Trophoblast cell (in vitro differentiated cells and primary cell): ENCODE data around the gene STX1A.

Experiments used
- DNase-seq, 2 donors: peaks; one replicate each; pipeline ENCODE4 v3.0.0-alpha.2; 2016
- H2AFZ ChIP-seq: 2 replicates; pipeline ENCODE4 v1.6.1; 2013; ENCODE audit warnings: low read length, moderate library complexity, mild to moderate bottlenecking; ENCODE audit not compliant: insufficient read depth, poor library complexity
- H2AK5ac ChIP-seq: 2 replicates; pipeline ENCODE4 v1.6.1; 2013; ENCODE audit warnings: mild to moderate bottlenecking, low read length
- H2BK120ac ChIP-seq: 2 replicates; pipeline ENCODE4 v1.6.1; 2013; ENCODE audit warnings: low read length, mild to moderate bottlenecking, moderate library complexity; ENCODE audit not compliant: insufficient read depth, poor library complexity
- H2BK12ac ChIP-seq: 2 replicates; pipeline ENCODE4 v1.6.1; 2013; ENCODE audit warnings: mild to moderate bottlenecking, low read length, moderate library complexity
- H2BK5ac ChIP-seq: 2 replicates; pipeline ENCODE4 v1.6.1; 2013; ENCODE audit warnings: low read length, low read depth, moderate library complexity, mild to moderate bottlenecking; ENCODE audit not compliant: poor library complexity
- H3K14ac ChIP-seq: 2 replicates; pipeline ENCODE4 v1.6.1; 2013; ENCODE audit warnings: mild to moderate bottlenecking, low read length
- H3K18ac ChIP-seq: 2 replicates; pipeline ENCODE4 v1.6.1; 2013; ENCODE audit warnings: mild to moderate bottlenecking, low read length
- H3K23ac ChIP-seq: 2 replicates; pipeline ENCODE4 v1.6.1; 2013; ENCODE audit warnings: low read length
- H3K27ac ChIP-seq: 2 replicates; pipeline ENCODE4 v1.5.1; 2013; ENCODE audit warnings: low read depth, mild to moderate bottlenecking, inconsistent platforms, low read length, moderate library complexity
- H3K27me3 ChIP-seq: 2 replicates; pipeline ENCODE4 v1.6.1; 2013; ENCODE audit warnings: inconsistent platforms, mild to moderate bottlenecking, low read length, moderate library complexity; ENCODE audit not compliant: insufficient read depth
- H3K36me3 ChIP-seq, 2 experiments: 1 replicate in 1 of 2; 2 replicates in 1 of 2; pipeline ENCODE4 v1.6.1; 2013; ENCODE audit warnings: low read length in 2 of 2, mild to moderate bottlenecking in 2 of 2, moderate library complexity in 1 of 2; ENCODE audit not compliant: insufficient read depth in 2 of 2, control insufficient read depth in 1 of 2
- H3K4ac ChIP-seq: 2 replicates; pipeline ENCODE4 v1.6.1; 2013; ENCODE audit warnings: low read depth, mild to moderate bottlenecking, low read length, moderate library complexity
- H3K4me1 ChIP-seq, 2 experiments: 1 replicate in 1 of 2; 2 replicates in 1 of 2; pipeline ENCODE4 v1.6.1; 2013; ENCODE audit warnings: low read length in 2 of 2, mild to moderate bottlenecking in 2 of 2, moderate library complexity in 1 of 2; ENCODE audit not compliant: insufficient read depth in 2 of 2, control insufficient read depth in 1 of 2
- H3K4me2 ChIP-seq: 2 replicates; pipeline ENCODE4 v1.6.1; 2013; ENCODE audit warnings: inconsistent platforms, mild to moderate bottlenecking, low read length, moderate library complexity
- H3K4me3 ChIP-seq: 2 replicates; pipeline ENCODE4 v1.5.1; 2013; ENCODE audit warnings: mild to moderate bottlenecking, low read depth, low read length, inconsistent platforms
- H3K79me1 ChIP-seq: one replicate; pipeline ENCODE4 v1.6.1; 2013; ENCODE audit warnings: low read length
- H3K79me2 ChIP-seq: 2 replicates; pipeline ENCODE4 v1.6.1; 2013; ENCODE audit warnings: low read length, mild to moderate bottlenecking; ENCODE audit not compliant: control insufficient read depth, insufficient read depth, poor library complexity
- H3K9ac ChIP-seq: 2 replicates; pipeline ENCODE4 v1.6.1; 2013; ENCODE audit warnings: mild to moderate bottlenecking, low read length
- H3K9me3 ChIP-seq: 2 replicates; pipeline ENCODE4 v1.6.1; 2013; ENCODE audit warnings: low read depth, mild to moderate bottlenecking, control low read depth, inconsistent platforms, low read length; ENCODE audit not compliant: insufficient read depth
- H4K12ac ChIP-seq: 2 replicates; pipeline ENCODE4 v1.6.1; 2013; ENCODE audit warnings: low read depth, mild to moderate bottlenecking, low read length, moderate library complexity
- H4K8ac ChIP-seq: 2 replicates; pipeline ENCODE4 v1.6.1; 2013; ENCODE audit warnings: low read depth, mild to moderate bottlenecking, low read length, moderate library complexity
- H4K91ac ChIP-seq: one replicate; pipeline ENCODE4 v1.6.1; 2013; ENCODE audit warnings: low read depth, mild to moderate bottlenecking, low read length, moderate library complexity
- WGBS: extraction: QIAGEN DNeasy Blood & Tissue Kit; methylation state at CpG from one replicate; pipeline ENCODE4 v1.1.7; 2013; ENCODE audit warnings: missing lambda C conversion rate; ENCODE audit not compliant: insufficient read length, insufficient coverage; ENCODE audit errors: extremely low coverage; 5-methylcytosine and 5-hydroxymethylcytosine counted together

The STX1A gene

GRCh38 chr7:73742753-73743641 lies 23.5 kb upstream of the STX1A start:
- Histone ChIP-seq H3K79me2 (peaks cover 13% of the 10 kb centered on the region), H4K91ac (peak overlapping the region; percentile 96), H3K18ac (peak overlapping the region; percentile 86), H3K36me3 (no peaks in the 10 kb centered on the region), H2BK12ac (peak overlapping the region; percentile 91), H2AFZ (peak overlapping the region; percentile 74), H3K4me3 (no peak overlapping the region), H3K9ac (no peak overlapping the region), H2AK5ac (peak overlapping the region; percentile 77), H3K14ac (peak overlapping the region; percentile 84), H3K4me2 (peak overlapping the region; percentile 57), H2BK5ac (peak overlapping the region; percentile 94), H4K12ac (peak overlapping the region; percentile 62), H4K8ac (peak overlapping the region; percentile 83), H2BK120ac (peak overlapping the region; percentile 94), H3K4me1 (peaks cover 39% of the 10 kb centered on the region in 2 experiments), H3K27ac (peak overlapping the region; percentile 92), H3K23ac (no peak overlapping the region), H3K9me3 (no peaks in the 10 kb centered on the region), H3K27me3 (no peaks in the 10 kb centered on the region), H3K79me1 (peaks cover 42% of the 10 kb centered on the region), H3K4ac (peak overlapping the region; percentile 26)
- no CpG with 5 or more reads among the region's 35 CpGs for WGBS
- DNase-seq: peak; percentile 94 to 97

- H3K18ac ChIP-seq: peak overlapping the region; percentile 86
- H3K23ac ChIP-seq: no peak overlapping the region
- peak overlapping the region; percentile 91 for H2BK12ac ChIP-seq
- H3K79me1 ChIP-seq: peaks cover 41% of the 10 kb centered on the region
- H4K12ac ChIP-seq: peak overlapping the region; percentile 62
- peaks cover 2 to 4% of the 10 kb centered on the region in 2 experiments for H3K36me3 ChIP-seq
- H3K4me1 ChIP-seq: peaks cover 39 to 45% of the 10 kb centered on the region in 2 experiments
- peak overlapping the region; percentile 26 for H3K4ac ChIP-seq
- WGBS: no CpG with 5 or more reads among the region's 7 CpGs
- peak overlapping the region; percentile 84 for H3K14ac ChIP-seq
- H3K9ac ChIP-seq: no peak overlapping the region
- H3K79me2 ChIP-seq: peaks cover 13% of the 10 kb centered on the region
- no peaks in the 10 kb centered on the region for H3K9me3 ChIP-seq
- peak overlapping the region; percentile 94 for H2BK5ac ChIP-seq
- DNase-seq: peak; percentile 57 to 68
- H4K91ac ChIP-seq: peak overlapping the region; percentile 96
- H4K8ac ChIP-seq: peak overlapping the region; percentile 83
- peak overlapping the region; percentile 77 for H2AK5ac ChIP-seq
- H3K27me3 ChIP-seq: no peaks in the 10 kb centered on the region
- H3K4me2 ChIP-seq: peak overlapping the region; percentile 57
- peak overlapping the region; percentile 92 for H3K27ac ChIP-seq
- peak overlapping the region; percentile 94 for H2BK120ac ChIP-seq
- H2AFZ ChIP-seq: peak overlapping the region; percentile 74
- no peak overlapping the region for H3K4me3 ChIP-seq
These were observed 22.9 kb upstream of the STX1A start for GRCh38 chr7:73742338-73742752.

- Histone ChIP-seq H3K9me3 (no peaks in the 10 kb centered on the region), H3K18ac (peak overlapping the region; percentile 4), H2BK5ac (peak overlapping the region; percentile 58), H4K8ac (peak overlapping the region; percentile 65), H2AK5ac (peak overlapping the region; percentile 7), H3K79me1 (peaks cover 41% of the 10 kb centered on the region), H3K79me2 (peaks cover 13% of the 10 kb centered on the region), H4K91ac (peak overlapping the region; percentile 96), H3K27me3 (no peaks in the 10 kb centered on the region), H2BK120ac (peak overlapping the region; percentile 87), H3K4me2 (no peak overlapping the region), H4K12ac (no peak overlapping the region), H3K4me1 (peaks cover 42 to 49% of the 10 kb centered on the region in 2 experiments), H3K36me3 (peaks cover 10 to 12% of the 10 kb centered on the region in 2 experiments), H3K23ac (no peak overlapping the region), H3K4ac (no peak overlapping the region), H3K27ac (peak overlapping the region; percentile 92), H3K4me3 (no peak overlapping the region), H2BK12ac (peak overlapping the region; percentile 76), H3K9ac (peak overlapping the region; percentile 31), H3K14ac (no peak overlapping the region), H2AFZ (peak overlapping the region; percentile 39)
- whole genome bisulfite sequencing: no CpG with 5 or more reads among the region's 5 CpGs
- peak; percentile 85 to 94 for DNase-seq
These were observed 22.1 kb upstream of the STX1A start for GRCh38 chr7:73741600-73741999.

GRCh38 chr7:73740771-73741170 lies 21.3 kb upstream of the STX1A start:
- Histone ChIP-seq H2BK120ac (peak overlapping the region; percentile 53), H3K9me3 (no peaks in the 10 kb centered on the region), H3K4me3 (no peak overlapping the region), H3K27ac (peak overlapping the region; percentile 80), H2AK5ac (peak overlapping the region; percentile 59), H4K91ac (peak overlapping the region; percentile 62), H2BK12ac (peak overlapping the region; percentile 73), H3K79me1 (peaks cover 37% of the 10 kb centered on the region), H3K36me3 (peaks cover 16 to 18% of the 10 kb centered on the region in 2 experiments), H4K8ac (no peak overlapping the region), H2AFZ (no peak overlapping the region), H3K9ac (no peak overlapping the region), H4K12ac (no peak overlapping the region), H3K18ac (peak overlapping the region; percentile 61), H3K27me3 (no peaks in the 10 kb centered on the region), H3K79me2 (peaks cover 13% of the 10 kb centered on the region), H2BK5ac (peak overlapping the region; percentile 65), H3K4me1 (peaks cover 39 to 46% of the 10 kb centered on the region in 2 experiments), H3K4me2 (peak overlapping the region; percentile 15), H3K23ac (no peak overlapping the region), H3K14ac (peak overlapping the region; percentile 64), H3K4ac (no peak overlapping the region)
- no CpG with 5 or more reads among the region's 5 CpGs for WGBS
- DNase-seq: peak; percentile 96 to 99
